HL-60/S4 treated with retinoic acid at 250 ng/mL for 4 days and 3 days (cell line): ENCODE results near the gene LYRM4.
"Not testable (repeated sequence)": the region's sequence is repeated elsewhere in the genome, so short reads cannot be mapped to it uniquely, and the experiment has no call there.

Experiments used
- in situ Hi-C: fragments of 300-500 bp; cut with MboI; formaldehyde crosslinking; loops from 2 replicates; pipeline ENCODE4 v1.7.0; 2022; ENCODE audit warnings: low sequenced_read_pairs

Gene LYRM4

DNA sequence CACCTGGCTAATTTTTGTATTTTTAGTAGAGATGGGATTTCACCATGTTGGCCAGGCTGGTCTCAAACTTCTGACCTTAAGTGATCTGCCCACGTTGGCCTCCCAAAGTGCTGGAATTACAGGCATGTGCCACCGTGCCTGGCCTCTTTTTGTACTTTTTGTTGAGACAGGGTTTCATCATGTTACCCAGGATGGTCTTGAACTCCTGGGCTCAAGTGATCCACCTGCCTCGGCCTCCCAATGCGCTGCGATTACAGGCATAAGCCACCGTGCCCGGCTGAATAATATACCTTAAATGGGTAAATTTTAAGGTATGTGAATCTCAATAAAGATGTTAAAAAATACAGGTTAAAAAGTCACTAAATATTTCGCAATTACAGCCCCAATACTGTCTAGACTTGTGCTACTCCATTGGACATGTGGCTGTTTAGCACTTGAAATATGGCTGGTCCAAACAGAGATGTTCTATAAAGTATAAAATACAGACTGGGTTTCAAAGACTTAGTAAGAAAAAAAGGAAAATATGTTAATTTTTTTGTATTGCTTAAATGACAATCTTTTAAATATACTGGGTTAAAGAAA, 133.6 kb downstream of the LYRM4 start:
- in situ Hi-C loops = loop anchor here (25.0 kb wide), 1 partner anchor 260 kb away; no protein-coding TSS in a partner anchor

DNA sequence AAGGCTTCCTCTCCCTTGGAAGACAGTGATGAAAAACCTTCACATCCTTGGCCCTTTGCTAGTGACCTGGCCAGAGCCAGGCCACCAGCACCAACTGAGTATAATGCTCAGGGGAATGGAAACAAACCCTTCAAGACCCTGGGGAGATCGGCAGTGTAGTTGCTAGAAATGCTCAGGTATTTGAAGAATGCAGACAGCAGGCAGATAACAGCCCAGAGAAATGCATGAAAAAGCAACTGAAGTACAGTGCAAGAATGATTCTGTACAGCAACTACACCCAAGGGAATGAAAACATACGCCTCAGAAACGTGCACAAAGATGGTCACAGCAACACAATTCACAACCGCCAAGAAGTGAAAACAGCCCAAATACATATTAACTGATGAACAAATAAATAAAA, 134.5 kb downstream of the LYRM4 start:
- in situ Hi-C loops = loop anchor here (25.0 kb wide), 1 partner anchor 261 kb away; no protein-coding TSS in a partner anchor

DNA sequence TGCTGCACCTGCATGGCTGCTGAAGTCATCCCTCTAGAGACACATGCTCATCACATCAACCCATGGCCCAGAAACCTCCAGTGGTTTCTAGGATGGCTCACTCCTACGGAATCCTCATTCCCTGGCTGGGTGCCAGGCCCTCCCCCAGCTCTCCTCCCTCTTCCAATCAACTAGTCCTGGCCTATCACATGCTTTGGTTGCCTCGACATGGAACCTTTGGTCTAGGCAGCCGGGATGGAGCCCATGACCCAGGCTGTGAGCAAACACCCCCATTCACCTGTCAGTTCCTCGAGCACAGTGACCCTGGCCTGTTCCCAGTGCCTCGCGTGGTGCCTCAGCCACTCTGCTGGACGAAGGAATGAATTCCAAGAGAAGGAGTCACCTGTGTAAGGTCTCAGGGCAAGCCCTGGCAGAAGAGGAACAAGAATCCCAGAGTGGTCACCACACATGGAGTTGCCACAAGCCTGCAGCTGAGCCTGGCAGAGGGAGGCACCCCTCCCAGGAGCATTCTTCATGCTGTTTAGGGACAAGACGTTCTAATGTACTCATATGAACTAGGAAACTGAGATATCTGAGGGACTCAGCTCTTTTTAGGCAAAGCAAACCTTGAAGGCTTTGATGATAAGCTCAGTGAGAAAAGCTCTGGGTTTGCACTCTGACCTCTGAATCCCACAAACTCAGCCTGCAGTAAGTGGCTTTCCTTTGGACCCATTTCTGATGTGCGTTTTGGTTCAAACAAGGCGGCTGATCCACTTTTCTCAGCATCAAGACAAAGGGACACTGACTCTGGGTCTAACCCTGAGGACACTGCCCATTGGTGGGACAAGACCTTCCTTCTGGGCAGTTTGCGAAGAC, 135.4 kb downstream of the LYRM4 start:
- in situ Hi-C loops = loop anchor here (25.0 kb wide), 1 partner anchor 262 kb away; no protein-coding TSS in a partner anchor

DNA sequence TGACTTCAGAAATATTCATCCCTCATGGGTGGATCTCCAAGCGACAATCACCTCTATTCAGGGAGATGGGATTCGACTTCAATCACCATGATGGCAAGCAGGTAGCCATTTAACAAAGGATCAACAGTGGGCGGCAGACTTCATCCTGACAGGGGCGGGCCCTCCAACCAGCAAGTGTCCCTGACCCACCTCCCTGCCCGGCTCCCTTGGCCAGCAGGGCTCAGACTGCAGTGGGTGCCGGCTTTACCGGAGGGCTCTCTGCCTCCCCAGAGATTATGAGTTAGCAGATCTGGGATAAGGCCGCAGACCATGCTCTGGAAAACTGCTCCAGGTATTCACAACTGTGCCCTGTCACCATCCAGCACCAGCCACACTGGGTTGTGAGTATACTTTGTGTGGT, 136.2 kb downstream of the LYRM4 start:
- in situ Hi-C loops = no loop called here

DNA sequence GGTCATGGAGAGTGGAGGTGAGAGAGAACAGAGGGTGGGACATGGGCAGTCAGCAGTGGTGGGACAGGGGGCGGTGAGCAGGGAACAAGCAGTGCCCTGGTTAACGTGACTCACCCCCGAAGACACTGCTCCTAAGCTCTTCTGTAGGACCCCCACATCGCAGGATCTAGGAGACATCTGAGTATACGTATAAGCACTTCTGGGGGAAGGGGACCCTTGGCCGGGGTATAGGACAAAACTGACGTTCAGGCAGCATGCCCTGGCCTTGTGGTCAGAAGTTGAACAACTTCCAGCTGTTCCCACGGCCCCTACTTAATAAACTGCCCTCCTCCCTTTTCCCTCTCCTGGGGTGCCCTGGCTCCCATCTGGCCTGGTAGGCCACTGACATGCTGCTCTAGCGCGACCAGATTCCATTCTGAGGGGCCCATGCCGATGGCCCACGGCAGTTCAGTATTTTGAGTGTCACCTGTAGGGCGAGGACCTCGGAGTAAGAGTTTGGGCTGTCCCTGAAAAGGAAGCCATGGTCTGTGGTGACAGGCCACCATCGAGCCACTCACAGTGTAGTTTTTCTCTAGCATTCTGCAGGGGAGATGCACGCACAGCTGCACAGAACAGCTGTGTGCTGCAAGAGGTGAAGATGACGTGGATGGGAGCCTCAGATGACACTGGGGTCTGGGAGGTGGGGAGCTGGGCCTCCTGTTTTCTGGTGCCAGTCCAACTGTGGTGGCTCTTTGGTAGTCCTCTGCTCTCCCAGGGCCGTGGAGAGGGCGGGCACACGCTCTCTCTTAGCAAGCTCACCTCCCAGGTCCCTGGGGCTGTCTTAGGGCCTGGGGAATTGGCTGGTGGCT, 137.2 kb downstream of the LYRM4 start:
- in situ Hi-C loops = no loop called here

DNA sequence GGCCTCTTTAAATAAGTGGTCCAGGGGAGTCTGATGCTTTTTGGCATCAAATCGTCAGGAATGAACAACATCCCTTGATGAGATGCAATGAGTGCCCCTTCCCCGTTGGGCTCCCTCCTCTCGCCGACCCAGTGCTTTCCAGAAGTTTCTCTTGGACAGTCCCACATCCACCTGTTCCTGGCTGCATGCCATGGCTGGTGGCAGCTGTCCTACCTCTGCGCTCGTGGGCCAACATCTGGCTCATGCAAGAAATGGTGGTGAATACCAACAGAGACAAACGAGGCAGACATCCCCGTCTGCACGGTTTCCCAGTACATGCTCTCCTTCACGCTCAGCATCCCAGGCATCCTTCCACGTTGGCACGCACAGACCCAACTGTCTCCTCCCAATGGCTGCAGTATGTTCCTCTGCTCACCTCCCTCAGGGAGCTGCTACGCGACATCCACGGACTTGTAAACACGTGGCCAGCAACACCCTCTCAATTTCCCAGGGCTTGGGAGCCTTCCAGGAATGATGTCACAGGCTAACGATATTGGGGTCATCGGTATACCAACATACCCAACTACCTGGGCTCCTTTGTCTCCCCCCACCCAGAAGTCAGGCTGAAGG, 138.1 kb downstream of the LYRM4 start:
- in situ Hi-C loops = no loop called here

DNA sequence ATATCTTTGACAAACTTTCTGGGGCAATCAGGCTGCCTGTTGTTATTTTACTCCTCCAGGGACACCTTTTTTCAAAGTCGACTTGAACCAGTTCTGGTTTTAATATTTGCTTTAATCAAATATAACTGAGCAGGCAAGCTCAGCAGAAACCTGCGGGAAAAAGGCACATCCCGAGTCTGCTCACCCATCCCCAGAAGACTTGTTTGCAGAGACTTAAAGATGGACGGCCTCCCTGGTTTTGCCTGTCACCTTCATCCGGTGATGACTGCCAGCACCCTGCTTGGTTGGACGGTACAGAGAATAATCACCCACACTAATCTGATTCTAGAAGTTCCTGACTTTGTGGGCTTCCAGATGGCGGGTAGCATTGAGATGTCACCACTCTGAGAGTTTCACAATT, 138.8 kb downstream of the LYRM4 start:
- in situ Hi-C loops = no loop called here

DNA sequence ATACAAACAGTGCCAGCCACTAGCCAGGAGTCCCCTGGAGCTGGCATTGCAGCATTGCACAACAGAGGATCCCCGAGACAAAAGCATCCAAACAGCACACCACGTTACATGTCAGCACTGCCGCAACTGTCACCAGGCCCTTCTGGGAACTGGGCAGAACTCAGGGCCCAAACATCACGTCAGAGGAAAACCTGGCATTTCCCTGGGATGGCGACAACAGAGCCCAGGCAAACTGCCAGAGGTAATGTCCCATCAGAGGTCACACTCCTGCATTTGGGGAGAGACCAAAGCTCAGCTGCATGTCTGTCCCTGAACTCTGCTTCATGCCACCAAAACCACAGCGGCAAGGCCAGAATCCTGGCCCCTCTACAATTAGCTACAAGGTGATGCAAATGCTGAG, 139.3 kb downstream of the LYRM4 start:
- in situ Hi-C loops = no loop called here

DNA sequence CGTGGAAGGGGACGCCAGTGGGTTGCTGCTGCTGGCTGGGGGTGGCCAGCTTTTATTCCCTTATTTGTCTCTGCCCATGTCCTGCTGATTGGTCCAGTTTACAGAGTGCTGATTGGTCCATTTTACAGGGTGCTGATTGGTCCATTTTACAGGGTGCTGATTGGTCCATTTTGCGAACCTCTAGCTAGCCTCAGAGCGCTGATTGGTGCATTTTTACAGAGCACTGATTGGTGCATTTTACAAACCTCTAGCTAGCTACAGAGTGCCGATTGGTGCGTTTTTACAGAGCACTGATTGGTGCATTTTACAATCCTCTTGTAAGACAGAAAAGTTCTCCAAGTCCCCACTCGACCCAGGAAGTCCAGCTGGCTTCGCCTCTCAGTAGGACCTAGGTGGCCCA, 140.2 kb downstream of the LYRM4 start:
- in situ Hi-C loops = not testable (repeated sequence)

DNA sequence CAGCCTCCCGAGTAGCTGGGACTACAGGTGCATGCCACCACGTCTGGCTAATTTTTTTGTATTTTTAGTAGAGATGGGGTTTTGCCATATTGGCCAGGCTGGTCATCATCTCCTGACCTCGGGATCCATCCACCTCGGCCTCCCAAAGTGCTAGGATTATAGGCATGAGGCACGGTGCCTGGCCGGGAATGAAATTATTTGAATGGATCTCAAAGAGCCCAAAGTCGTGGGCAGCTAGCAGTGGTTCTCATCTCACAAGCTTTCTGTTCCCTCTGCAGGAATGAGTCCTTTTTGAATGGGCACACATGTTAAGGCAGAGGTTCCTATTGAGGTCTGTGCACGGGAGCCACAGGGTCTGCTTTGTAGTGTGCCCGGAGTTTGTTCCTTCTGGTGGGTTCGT, 140.7 kb downstream of the LYRM4 start:
- in situ Hi-C loops = no loop called here

DNA sequence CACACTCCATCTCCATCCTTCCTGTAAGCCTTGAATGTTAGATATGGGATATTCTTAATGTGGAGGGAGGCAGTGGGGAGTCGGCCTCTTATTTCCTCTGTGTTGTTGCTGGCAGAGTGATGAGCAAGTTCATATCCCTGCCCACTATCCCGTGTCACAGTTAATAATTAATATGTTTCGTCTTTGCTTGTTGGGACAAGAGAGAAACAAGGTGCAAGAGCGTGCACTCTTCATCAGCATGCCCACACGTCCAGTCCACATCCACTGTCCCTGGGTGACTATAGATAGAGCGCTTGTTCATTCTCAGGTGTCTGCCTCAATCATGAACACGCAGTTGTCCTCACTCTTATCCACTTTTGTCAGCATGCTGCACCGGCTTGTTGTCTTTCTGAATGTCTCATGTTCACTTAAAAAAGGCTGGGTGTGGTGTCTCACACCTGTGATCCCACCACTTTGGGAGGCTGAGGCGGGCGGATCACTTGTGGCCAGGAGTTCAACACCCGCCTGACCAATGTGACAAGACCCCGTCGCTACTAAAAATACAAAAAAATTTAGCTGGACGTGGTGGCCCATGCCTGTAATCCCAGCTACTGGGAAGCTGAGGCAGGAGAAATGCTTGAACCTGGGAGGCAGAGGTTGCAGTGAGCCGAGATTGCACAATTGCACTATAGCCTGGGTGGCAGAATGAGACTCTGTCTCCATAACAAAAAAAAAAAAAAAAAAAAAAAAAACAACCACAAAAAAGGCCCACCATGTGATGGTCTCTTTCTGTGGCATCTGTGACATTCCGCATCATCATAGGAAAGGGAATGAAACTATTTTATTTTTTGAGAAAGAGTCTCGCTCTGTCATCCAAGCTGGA, 141.4 kb downstream of the LYRM4 start:
- in situ Hi-C loops = no loop called here

DNA sequence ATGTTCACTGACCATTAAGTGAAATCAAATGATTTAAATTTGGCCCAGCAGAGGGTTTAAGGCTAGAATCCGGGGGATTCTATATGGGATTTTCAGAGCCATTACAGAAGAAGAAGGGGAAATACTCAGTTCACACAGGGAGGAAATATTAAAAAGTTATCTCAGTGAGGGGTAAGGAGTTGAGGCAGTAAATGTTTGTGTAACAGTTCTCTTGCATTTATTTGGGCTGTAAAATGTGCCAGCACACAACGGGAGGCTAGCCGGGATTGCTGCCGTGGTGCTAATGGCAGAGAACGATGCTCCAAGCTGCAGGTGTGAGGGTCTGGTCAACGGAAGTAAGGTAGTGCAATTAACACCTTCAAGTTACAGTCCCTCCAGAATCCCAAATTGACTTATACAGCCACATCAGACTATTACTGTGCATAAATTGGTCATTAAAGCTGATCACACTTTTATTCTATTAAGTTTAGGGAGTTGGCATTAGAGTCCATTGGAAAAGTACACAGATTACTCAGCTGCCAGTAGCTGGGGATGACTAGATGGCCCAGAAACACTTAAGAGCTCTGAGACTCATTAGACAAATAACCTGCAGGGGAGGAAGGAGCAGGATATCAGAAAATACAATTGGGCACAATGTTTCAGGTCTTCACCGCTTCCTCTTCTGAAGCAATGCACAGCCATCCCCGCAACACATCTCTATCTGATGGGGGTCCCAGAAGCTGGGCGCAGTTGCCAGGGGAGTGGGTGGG, 144.3 kb downstream of the LYRM4 start:
- in situ Hi-C loops = no loop called here

DNA sequence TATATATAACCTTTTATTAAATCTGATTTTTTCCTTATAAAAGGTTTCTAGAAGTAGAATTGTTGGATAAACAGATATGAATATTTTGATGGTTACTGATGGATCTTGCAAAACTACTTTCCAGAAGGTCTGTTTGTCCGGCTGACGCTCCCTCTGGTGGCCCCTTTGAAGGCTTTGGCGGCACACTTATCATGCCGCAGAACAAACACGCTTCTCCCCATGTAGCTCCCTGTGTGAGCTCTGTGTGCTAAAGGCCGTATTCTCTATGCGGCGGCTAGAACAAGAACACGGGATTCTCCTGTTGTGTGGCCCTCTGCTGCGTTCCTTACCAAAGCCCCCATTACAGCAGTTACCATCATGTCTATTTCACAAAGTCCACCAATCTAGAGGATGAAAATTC, 145.6 kb downstream of the LYRM4 start:
- in situ Hi-C loops = no loop called here

DNA sequence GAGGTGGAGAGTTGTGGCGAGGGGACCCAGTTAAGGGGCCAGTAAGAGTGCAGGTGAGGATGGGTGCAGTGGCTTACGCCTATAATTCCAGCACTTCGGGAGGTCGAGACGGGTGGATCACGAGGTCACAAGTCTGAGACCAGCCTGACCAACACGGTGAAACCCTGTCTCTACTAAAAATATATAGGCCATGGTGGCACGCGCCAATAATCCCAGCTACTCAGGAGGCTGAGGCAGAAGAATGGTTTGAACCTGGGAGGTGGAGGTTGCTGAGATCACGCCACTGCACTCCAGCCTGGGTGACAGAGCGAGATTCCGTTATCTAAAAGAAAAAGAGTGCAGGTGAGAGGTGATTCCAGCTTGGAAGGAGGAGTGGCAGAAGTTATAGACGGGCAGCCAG, 147.7 kb downstream of the LYRM4 start:
- in situ Hi-C loops = no loop called here

DNA sequence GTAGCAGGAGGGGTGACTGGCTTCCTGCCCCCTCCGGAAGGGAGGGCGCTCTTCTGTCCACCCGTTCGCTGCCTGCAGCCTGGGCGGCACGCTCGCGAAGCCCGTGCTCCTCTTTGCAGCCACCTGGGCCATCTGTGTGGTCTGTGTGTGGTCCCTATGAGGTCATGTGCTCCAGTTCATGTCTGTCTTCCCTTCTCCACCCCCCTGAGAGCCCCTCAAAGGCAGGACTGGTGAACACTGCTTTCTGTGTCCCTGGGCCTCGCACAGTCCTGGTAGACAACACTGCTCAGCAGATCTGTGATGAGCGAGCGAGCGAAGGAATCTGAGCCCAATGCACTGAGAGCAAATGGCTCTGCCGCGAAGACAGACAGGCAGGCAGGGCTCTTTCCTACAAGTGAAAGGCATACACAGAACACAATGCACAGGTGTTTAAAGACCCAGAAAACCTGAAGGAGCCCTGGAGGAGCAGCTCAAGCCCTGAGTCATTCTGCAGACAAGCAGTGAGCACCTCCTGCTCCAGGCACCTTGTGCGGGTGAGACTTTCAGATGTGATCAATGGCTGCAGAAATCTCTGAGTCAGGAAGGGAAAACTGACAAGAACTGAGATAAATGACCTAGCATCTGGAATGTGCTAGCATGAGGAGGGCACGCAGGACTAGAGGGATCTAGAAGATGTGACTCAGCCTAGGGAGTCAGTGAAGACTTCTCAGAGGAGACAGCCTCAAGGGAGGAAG, 148.5 kb downstream of the LYRM4 start:
- in situ Hi-C loops = no loop called here

DNA sequence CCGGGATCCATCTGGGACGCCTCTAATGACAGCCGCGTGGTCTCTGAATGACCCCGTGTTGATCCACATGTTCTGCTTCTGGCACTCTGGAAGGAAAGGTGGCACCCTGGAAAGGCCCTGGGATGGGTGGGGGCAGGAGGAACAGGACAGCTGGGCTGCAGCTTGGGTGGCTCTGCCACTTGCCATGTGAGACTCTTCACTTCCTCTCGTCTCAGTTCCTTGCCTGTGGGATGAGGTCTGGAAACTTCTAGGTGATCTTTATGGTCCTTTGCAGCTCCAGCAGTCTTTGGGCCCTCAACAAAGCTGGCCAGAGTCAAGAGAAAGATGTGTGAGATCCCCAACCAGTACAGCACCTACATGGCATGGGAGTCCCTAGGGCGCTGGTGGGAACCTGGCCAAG, 149.1 kb downstream of the LYRM4 start:
- in situ Hi-C loops = no loop called here

DNA sequence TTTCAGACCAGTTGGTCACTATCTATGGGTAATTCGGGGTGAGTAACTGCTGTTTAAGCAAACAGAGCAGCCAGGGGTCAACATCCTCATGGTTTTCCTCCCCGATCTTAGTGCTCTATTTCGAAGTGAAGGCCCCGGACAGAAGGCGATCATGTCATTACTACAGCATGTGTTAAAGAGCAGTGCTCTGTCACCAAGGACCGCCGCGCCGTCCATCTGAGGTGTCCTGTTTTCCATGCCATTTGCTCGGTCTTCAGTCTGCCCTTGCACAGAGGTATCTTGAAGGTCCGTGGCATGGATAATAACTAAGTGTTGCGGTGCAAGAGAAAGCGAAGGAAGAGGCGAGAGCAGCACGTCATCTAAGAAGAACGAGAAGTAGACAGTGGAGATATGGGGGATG, 150.5 kb downstream of the LYRM4 start:
- in situ Hi-C loops = no loop called here

DNA sequence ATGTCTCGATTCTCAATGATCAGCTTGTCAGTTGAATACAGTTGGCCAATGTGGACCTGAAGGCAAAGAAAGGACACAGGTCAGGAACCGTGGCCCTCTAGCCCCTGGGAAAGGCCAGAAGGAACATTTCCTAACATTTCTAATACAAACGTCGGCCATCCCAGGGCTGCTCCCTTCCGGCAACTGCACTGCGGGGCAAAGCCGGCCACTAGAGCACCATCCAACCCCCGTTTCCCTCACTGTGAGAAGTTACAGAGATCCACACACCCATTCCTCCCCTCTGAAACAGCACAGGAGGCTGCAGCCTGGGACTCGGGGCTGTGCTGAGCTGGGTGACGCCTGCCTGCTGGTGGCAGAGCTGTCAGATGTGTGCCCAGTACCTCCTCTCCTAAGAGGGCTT, 151.3 kb downstream of the LYRM4 start:
- in situ Hi-C loops = no loop called here
